Gastrocnemius medialis (tissue), 4 donors: ENCODE measurements around the gene SMG6. TPM values are rescaled to one million over a fixed set of nuclear protein-coding genes. Genes with fewer than 3 reads are reported as not detected.

ENCODE experiments used
- ATAC-seq, 2 donors: fragments of 150-250 bp; one replicate each; pipeline ENCODE4 v1.9.1; 2016
- DNase-seq, 2 donors: peaks; one replicate each; pipeline ENCODE4 v3.0.0-alpha.2; 2019
- H3K27ac ChIP-seq, 4 donors: fragments of 200-600 bp; sonication (generic); 1 replicate in 1 of 4; 2 replicates in 3 of 4; pipeline ENCODE4 v1.5.1; 2016 to 2018; ENCODE audit warnings: mild to moderate bottlenecking in 2 of 4, moderate library complexity in 1 of 4
- H3K27me3 ChIP-seq, 3 donors: fragments of 200-600 bp; sonication (generic) in 2 of 3; 1 replicate in 1 of 3; 2 replicates in 2 of 3; pipeline versions ENCODE4 v1.5.1 to v1.6.0; 2016 to 2019; ENCODE audit warnings: mild to moderate bottlenecking in 1 of 3, moderate library complexity in 1 of 3
- H3K36me3 ChIP-seq, 2 donors: fragments of 200-600 bp; sonication (generic) in 1 of 2; one replicate each; pipeline ENCODE4 v1.5.1; 2017 to 2018
- H3K4me1 ChIP-seq, 2 donors: fragments of 200-600 bp; sonication (generic) in 1 of 2; one replicate each; pipeline ENCODE4 v1.5.1; 2016 to 2017; ENCODE audit warnings: mild to moderate bottlenecking in 2 of 2
- H3K4me3 ChIP-seq, 4 donors: fragments of 200-600 bp; sonication (generic) in 3 of 4; 1 replicate in 1 of 4; 2 replicates in 3 of 4; pipeline ENCODE4 v1.5.1; 2016 to 2019; ENCODE audit warnings: mild to moderate bottlenecking in 2 of 4
- H3K9me3 ChIP-seq, 3 donors: fragments of 200-600 bp; sonication (generic) in 2 of 3; 1 replicate in 1 of 3; 2 replicates in 2 of 3; pipeline ENCODE4 v1.5.1; 2016 to 2019
- POLR2A ChIP-seq, 2 donors: fragments of 450-650 bp; IDR thresholded peaks; one replicate each; pipeline ENCODE4 v1.6.1; 2017; ENCODE audit warnings: antibody characterized with exemption in 2 of 2, mild to moderate bottlenecking in 2 of 2, moderate library complexity in 2 of 2
- in situ Hi-C, 4 donors: fragments of 200-750 bp; cut with MboI; loops; one replicate each; pipeline versions ENCODE4 v1.15.0 to v1.8.0; 2017; ENCODE audit warnings: low sequenced_read_pairs in 4 of 4
- intact Hi-C: fragments of 100-400 bp; cut with DNase I; formaldehyde crosslinking; loops from one replicate; pipeline ENCODE4 v1.15.1; 2023; ENCODE audit warnings: low total_unique reads
- total RNA-seq, 4 donors: library from RNA; depleted of rRNA; stranded (reverse); fragments of >200 nt; gene quantifications; one replicate each; pipeline versions ENCODE4 v1.1.0 to v1.2.3, GENCODE V29; 2016
- TF ChIP-seq, protein P1 (sequence below), 5 experiments: fragments of 450-650 bp in 3 of 5; fragments of 200-600 bp in 2 of 5; sonication (generic) in 2 of 5; IDR thresholded peaks in 4 of 5; conservative IDR thresholded peaks in 1 of 5; 1 replicate in 4 of 5; 2 replicates in 1 of 5; pipeline ENCODE4 v1.5.1; 2016 to 2019; ENCODE audit warnings: antibody characterized with exemption in 5 of 5, mild to moderate bottlenecking in 3 of 5, moderate library complexity in 3 of 5

Gene SMG6
- total RNA-seq, 4 donors from 2014 or later = 20.5 to 27.8 (median 23.0) TPM

DNA sequence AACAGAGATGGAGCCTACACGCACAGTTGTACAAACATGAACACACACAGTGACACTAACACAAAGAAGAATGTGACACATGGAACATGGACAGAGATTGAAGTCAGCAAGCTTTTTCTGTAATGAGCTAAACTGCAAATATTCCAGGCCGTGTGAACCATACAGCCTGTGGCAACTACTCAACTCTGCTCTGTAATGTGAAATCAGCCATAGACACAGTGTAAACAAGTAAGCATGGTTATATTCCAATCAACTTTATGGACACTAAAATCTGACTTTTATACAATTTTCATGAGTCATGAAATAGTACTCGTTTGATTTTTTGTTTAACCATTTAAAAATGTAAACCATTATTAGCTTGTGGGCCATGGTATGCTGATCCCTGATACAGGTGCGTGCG is 120.2 kb downstream of the SMG6 start:
- in situ Hi-C loops = no loop called here
- no peak for DNase-seq
- H3K27me3 ChIP-seq = no peaks in the 10 kb centered on the region
- H3K9me3 ChIP-seq = no peaks in the 10 kb centered on the region
- intact Hi-C loops = no loop called here
- no peak for ATAC-seq
- no peak overlapping the region for H3K4me3 ChIP-seq
- peak overlapping the region in 1 of 4 donors; percentile 81 for H3K27ac ChIP-seq
- peaks cover 52 to 57% of the 10 kb centered on the region in 2 donors for H3K4me1 ChIP-seq
- no peak for TF ChIP-seq POLR2A (IDR thresholded peaks at IDR 0.05)
- TF ChIP-seq, protein P1, sequence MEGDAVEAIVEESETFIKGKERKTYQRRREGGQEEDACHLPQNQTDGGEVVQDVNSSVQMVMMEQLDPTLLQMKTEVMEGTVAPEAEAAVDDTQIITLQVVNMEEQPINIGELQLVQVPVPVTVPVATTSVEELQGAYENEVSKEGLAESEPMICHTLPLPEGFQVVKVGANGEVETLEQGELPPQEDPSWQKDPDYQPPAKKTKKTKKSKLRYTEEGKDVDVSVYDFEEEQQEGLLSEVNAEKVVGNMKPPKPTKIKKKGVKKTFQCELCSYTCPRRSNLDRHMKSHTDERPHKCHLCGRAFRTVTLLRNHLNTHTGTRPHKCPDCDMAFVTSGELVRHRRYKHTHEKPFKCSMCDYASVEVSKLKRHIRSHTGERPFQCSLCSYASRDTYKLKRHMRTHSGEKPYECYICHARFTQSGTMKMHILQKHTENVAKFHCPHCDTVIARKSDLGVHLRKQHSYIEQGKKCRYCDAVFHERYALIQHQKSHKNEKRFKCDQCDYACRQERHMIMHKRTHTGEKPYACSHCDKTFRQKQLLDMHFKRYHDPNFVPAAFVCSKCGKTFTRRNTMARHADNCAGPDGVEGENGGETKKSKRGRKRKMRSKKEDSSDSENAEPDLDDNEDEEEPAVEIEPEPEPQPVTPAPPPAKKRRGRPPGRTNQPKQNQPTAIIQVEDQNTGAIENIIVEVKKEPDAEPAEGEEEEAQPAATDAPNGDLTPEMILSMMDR (IDR thresholded peaks at IDR 0.05 in 4 of 5, conservative IDR thresholded peaks at IDR 0.05 in 1 of 5) = no peak
- peaks cover 0 to 20% of the 10 kb centered on the region in 2 donors for H3K36me3 ChIP-seq

DNA sequence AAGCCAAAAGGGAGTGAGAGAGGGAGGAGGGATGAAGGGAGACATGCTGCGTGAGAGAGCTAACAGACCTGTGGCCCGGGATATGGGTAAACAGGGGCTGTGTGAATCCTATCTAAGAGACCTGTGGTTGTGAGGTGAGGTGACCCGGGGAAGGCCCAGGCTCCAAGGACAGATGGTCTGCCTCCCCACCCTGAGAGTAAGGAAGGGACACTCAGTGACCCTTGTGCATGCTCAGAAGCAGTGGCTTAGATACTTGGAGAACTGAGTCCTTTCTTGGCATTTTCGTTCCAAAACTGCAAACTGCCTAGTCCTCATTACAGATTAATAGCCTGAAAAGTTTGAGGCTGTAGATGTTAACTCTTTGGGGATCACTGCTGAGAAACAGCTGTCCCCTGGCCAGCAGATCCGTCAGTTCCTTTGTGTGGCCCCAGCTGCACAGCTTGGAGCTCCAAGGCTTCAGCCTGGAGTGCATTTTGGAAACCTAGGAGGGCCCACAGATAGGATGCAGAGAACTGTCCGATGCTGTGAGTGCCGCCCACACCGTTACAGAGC is 121.6 kb downstream of the SMG6 start:
- H3K36me3 ChIP-seq = peaks cover 0 to 20% of the 10 kb centered on the region in 2 donors
- no peak overlapping the region for H3K4me3 ChIP-seq
- intact Hi-C loops (no loop called here), in situ Hi-C loops (no loop called here)
- ATAC-seq = no peak
- H3K4me1 ChIP-seq = peaks cover 51 to 56% of the 10 kb centered on the region in 2 donors
- no peaks in the 10 kb centered on the region for H3K27me3 ChIP-seq
- DNase-seq = no peak
- H3K27ac ChIP-seq = peak overlapping the region; percentile 48 to 81 (median 66)
- no peaks in the 10 kb centered on the region for H3K9me3 ChIP-seq
- TF ChIP-seq, protein P1 (IDR thresholded peaks at IDR 0.05 in 4 of 5, conservative IDR thresholded peaks at IDR 0.05 in 1 of 5) = no peak
- no peak for TF ChIP-seq POLR2A (IDR thresholded peaks at IDR 0.05)

DNA sequence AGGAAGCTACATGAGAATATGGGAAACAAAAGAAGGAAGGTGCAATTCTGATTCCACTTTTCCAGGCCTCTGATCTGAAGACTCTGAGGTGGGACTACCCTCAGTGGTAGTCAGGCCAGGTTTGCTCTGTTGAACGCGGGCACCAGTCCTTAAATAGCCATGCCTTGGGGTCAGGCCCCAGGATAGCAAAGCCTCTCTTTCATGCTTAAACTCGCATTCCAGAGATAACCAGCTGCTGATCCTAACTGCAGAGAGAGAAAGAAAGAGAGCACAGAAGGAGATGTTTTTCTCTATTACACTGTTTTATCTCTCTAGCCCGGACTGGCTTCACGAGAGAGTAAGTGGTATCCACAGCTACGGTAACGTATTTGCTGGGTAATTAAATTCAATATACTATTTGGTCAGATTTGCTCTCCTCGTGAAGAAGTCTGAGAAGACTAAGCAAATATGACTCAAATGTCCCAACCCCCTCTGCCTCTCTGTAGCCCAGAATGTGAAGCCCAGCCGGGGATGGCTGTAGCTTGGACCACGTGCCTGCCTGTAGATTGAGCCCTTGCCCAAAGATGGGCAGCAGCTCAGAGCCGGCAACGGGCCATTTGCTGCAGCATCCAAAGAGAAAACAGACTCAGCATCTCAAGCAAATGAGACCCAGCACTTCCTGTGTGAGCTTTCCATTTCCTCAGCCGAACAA is 122.2 kb downstream of the SMG6 start:
- H3K27me3 ChIP-seq = no peaks in the 10 kb centered on the region
- ATAC-seq = no peak
- peak; percentile 5 to 29 for DNase-seq
- no peak overlapping the region for H3K4me3 ChIP-seq
- TF ChIP-seq POLR2A (IDR thresholded peaks at IDR 0.05) = no peak
- TF ChIP-seq, protein P1 (IDR thresholded peaks at IDR 0.05 in 4 of 5, conservative IDR thresholded peaks at IDR 0.05 in 1 of 5) = no peak
- H3K9me3 ChIP-seq = no peaks in the 10 kb centered on the region
- peaks cover 58 to 59% of the 10 kb centered on the region in 2 donors for H3K4me1 ChIP-seq
- peak overlapping the region; percentile 48 to 81 (median 66) for H3K27ac ChIP-seq
- intact Hi-C loops = no loop called here
- H3K36me3 ChIP-seq = peaks cover 0 to 14% of the 10 kb centered on the region in 2 donors
- in situ Hi-C loops = no loop called here

DNA sequence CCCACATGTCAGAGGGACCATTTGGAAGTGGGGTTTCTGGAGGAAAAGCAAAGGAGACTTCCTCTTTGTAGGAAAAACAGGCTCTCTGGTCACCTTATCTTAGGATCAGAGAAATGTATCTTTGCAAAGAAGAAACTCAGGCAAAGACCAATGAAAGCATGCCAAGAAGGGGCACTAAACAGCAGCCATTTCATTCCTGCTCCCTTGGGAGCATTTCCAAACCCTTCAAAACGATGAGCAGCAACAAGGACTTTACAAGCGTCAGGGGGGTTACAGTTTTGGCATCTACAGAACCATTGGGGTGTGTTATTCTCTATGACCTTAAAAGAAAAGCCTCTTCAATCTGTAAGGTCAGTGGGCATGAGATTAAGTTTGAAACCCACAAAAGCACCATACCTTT is 122.8 kb downstream of the SMG6 start:
- TF ChIP-seq, protein P1 (IDR thresholded peaks at IDR 0.05 in 4 of 5, conservative IDR thresholded peaks at IDR 0.05 in 1 of 5) = no peak
- no peak for TF ChIP-seq POLR2A (IDR thresholded peaks at IDR 0.05)
- H3K27me3 ChIP-seq = no peaks in the 10 kb centered on the region
- H3K9me3 ChIP-seq = no peaks in the 10 kb centered on the region
- peaks cover 63 to 64% of the 10 kb centered on the region in 2 donors for H3K4me1 ChIP-seq
- no peak for DNase-seq
- H3K36me3 ChIP-seq = peaks cover 0 to 8% of the 10 kb centered on the region in 2 donors
- in situ Hi-C loops (no loop called here), intact Hi-C loops (no loop called here)
- H3K4me3 ChIP-seq = no peak overlapping the region
- H3K27ac ChIP-seq = peak overlapping the region; percentile 48 to 81 (median 66)
- ATAC-seq = no peak
